Panc1 (cell line): Measurements from ENCODE around the gene CFAP251. TPM values are rescaled to one million over a fixed set of nuclear protein-coding genes. Genes with fewer than 3 reads are reported as not detected.

Experiments
- ATAC-seq: fragments of 200-7000 bp; cut with Tn5 transposase; 2 replicates; pipeline ENCODE4 v1.9.1; 2020; ENCODE audit warnings: mild to moderate bottlenecking, moderate library complexity
- BruUV-seq: library from RNA; stranded (reverse); fragments of 400-500 nt; replicated peaks from 2 replicates; lab custom pipeline; 2021; lab: Mats Ljungman, UMichigan
- CTCF ChIA-PET: fragments of 300-600 bp; sonication (Branson Sonifier 250); formaldehyde crosslinking; loops from one replicate; lab custom pipeline; 2022; ENCODE audit warnings: antibody characterized with exemption; lab: Charles Lee
- POLR2A ChIA-PET: fragments of 300-600 bp; sonication (Branson Sonifier 250); formaldehyde crosslinking; loops from one replicate; lab custom pipeline; 2022; ENCODE audit warnings: antibody characterized with exemption; lab: Charles Lee
- DNase-seq: peaks from one replicate; pipeline ENCODE4 v3.0.0-alpha.2; 2010; ENCODE audit warnings: low read depth, low spot score
- H3K27ac ChIP-seq: 2 replicates; pipeline ENCODE4 v1.5.1; 2011; ENCODE audit warnings: mild to moderate bottlenecking, low read length, inconsistent platforms
- H3K27me3 ChIP-seq: fragments of 200-500 bp; sonication (Bioruptor generic); 2 replicates; pipeline ENCODE4 v1.6.0; 2014; ENCODE audit warnings: low read length, inconsistent platforms; ENCODE audit not compliant: control insufficient read depth, insufficient read depth
- H3K36me3 ChIP-seq: fragments of 200-500 bp; sonication (Bioruptor generic); 2 replicates; pipeline ENCODE4 v1.5.1; 2014; ENCODE audit warnings: inconsistent platforms, mild to moderate bottlenecking, low read length, moderate library complexity; ENCODE audit not compliant: control insufficient read depth, insufficient read depth
- H3K4me1 ChIP-seq: 2 replicates; pipeline ENCODE4 v1.5.1; 2011; ENCODE audit warnings: inconsistent platforms, mild to moderate bottlenecking, low read length, moderate library complexity; ENCODE audit not compliant: control insufficient read depth, insufficient read depth
- H3K4me3 ChIP-seq, 2 experiments: 2 replicates each; pipeline ENCODE4 v1.5.1; 2011 to 2012; ENCODE audit warnings: low read depth in 2 of 2, low read length in 2 of 2, mild to moderate bottlenecking in 2 of 2, inconsistent platforms in 1 of 2, moderate library complexity in 1 of 2
- H3K9me3 ChIP-seq: fragments of 200-500 bp; sonication (Bioruptor generic); 2 replicates; pipeline ENCODE4 v1.5.1; 2014; ENCODE audit warnings: low read depth, mild to moderate bottlenecking, inconsistent platforms, low read length, moderate library complexity; ENCODE audit not compliant: control insufficient read depth, insufficient read depth
- CTCF ChIP-seq: fragments of 450-650 bp; IDR thresholded peaks from 2 replicates; pipeline ENCODE4 v1.5.1; 2017; ENCODE audit warnings: mild to moderate bottlenecking
- POLR2AphosphoS5 ChIP-seq: IDR thresholded peaks from 2 replicates; pipeline ENCODE4 v1.6.1; 2012; ENCODE audit warnings: mild to moderate bottlenecking, low read depth, low read length, moderate library complexity
- SIN3A ChIP-seq: IDR thresholded peaks from 2 replicates; pipeline ENCODE4 v1.6.1; 2012; ENCODE audit warnings: low read depth, mild to moderate bottlenecking, low read length, moderate library complexity, borderline replicate concordance; ENCODE audit not compliant: insufficient read depth
- TCF7L2 ChIP-seq: IDR thresholded peaks from 2 replicates; pipeline ENCODE4 v1.6.1; 2011; ENCODE audit warnings: mild to moderate bottlenecking, low read depth, low read length, inconsistent platforms
- in situ Hi-C: cut with HindIII; loops from 2 replicates; pipeline ENCODE4 v1.10.0; 2016; ENCODE audit warnings: low sequenced_read_pairs, low pct_unique_long_range_greater_than_20kb
- intact Hi-C: fragments of 100-400 bp; cut with micrococcal nuclease; formaldehyde crosslinking; loops from one replicate; pipeline ENCODE4 v1.10.0; 2022; ENCODE audit not compliant: unreplicated experiment
- total RNA-seq: library from RNA; stranded (reverse); gene quantifications from one replicate; pipeline ENCODE4 v1.2.1, GENCODE V29; 2021; ENCODE audit not compliant: unreplicated experiment
- TF ChIP-seq, protein P1 (sequence below), 2 experiments: IDR thresholded peaks; 2 replicates each; pipeline ENCODE4 v1.6.1; 2011 to 2012; ENCODE audit warnings: low read depth in 2 of 2, control low read depth in 1 of 2, low read length in 1 of 2, mild to moderate bottlenecking in 1 of 2, moderate library complexity in 1 of 2; ENCODE audit not compliant: insufficient read depth in 1 of 2

Gene CFAP251
- total RNA-seq, 1 experiment from 2014 or later = 4.2 TPM

GRCh38 chr12:122023339-122024131 is 105.1 kb downstream of the CFAP251 start:
- intact Hi-C loops (no loop called here), in situ Hi-C loops (no loop called here)
- peaks cover 24% of the 10 kb centered on the region for H3K4me1 ChIP-seq
- peak overlapping the region; percentile 90 for H3K27ac ChIP-seq
- CTCF ChIA-PET = no interaction called here
- peak overlapping the region; percentile 69 to 76 for H3K4me3 ChIP-seq
- TF ChIP-seq SIN3A (peak; percentile 94; the same call in 1 of the 2 replicates), CTCF (no peak), TCF7L2 (peak; percentile 38; the same call in 1 of the 2 replicates), POLR2AphosphoS5 (peak; percentile 22; the same call in 1 of the 2 replicates)
- TF ChIP-seq, protein P1, sequence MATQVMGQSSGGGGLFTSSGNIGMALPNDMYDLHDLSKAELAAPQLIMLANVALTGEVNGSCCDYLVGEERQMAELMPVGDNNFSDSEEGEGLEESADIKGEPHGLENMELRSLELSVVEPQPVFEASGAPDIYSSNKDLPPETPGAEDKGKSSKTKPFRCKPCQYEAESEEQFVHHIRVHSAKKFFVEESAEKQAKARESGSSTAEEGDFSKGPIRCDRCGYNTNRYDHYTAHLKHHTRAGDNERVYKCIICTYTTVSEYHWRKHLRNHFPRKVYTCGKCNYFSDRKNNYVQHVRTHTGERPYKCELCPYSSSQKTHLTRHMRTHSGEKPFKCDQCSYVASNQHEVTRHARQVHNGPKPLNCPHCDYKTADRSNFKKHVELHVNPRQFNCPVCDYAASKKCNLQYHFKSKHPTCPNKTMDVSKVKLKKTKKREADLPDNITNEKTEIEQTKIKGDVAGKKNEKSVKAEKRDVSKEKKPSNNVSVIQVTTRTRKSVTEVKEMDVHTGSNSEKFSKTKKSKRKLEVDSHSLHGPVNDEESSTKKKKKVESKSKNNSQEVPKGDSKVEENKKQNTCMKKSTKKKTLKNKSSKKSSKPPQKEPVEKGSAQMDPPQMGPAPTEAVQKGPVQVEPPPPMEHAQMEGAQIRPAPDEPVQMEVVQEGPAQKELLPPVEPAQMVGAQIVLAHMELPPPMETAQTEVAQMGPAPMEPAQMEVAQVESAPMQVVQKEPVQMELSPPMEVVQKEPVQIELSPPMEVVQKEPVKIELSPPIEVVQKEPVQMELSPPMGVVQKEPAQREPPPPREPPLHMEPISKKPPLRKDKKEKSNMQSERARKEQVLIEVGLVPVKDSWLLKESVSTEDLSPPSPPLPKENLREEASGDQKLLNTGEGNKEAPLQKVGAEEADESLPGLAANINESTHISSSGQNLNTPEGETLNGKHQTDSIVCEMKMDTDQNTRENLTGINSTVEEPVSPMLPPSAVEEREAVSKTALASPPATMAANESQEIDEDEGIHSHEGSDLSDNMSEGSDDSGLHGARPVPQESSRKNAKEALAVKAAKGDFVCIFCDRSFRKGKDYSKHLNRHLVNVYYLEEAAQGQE (IDR thresholded peaks at IDR 0.05; ENCODE audit: insufficient read depth in 1 of 2, low read depth in 2 of 2, low read length in 1 of 2) = peak in 1 of 2 experiments; percentile 46; a peak in 1 of 4 replicates
- POLR2A ChIA-PET = no interaction called here
- H3K9me3 ChIP-seq = no peaks in the 10 kb centered on the region
- no peaks in the 10 kb centered on the region; the same call in 1 of the 2 replicates for H3K36me3 ChIP-seq
- DNase-seq = no peak
- no peaks in the 10 kb centered on the region for H3K27me3 ChIP-seq
- TSS peak; percentile 62 for BruUV-seq
- peak; percentile 76 for ATAC-seq

DNA sequence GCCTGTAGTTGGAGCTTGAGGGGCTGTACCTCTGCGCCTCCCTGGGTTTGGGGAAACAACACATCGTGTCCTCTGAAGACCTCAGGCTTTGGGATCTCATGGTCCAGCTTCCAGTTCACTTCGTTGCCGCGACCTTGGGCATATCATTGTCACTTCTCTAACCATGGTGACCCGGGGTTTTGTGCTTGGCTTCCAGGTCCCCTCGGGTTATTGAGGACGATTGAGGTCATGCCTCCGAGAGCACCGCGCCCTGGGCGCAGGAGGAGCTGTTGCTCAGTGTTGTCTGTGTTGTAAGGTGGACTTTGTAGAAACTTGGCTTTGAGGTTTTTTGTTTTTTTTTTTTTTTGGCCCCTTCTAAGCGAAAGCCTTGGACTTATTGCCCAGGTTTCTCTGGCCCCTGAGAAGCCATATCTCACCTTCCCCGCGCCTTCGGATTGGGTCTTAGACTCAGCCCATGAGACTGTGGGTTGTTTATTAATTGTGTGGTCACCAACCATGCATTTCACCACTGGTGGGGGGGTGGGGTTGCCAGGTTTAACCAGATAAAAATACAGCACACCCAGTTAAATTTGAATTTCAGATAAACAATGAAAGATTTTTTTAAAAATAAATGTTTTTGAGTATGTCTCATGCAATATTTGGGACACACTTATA is 105.9 kb downstream of the CFAP251 start:
- peaks cover 32% of the 10 kb centered on the region for H3K4me1 ChIP-seq
- H3K4me3 ChIP-seq = peak overlapping the region; percentile 69 to 76
- no peaks in the 10 kb centered on the region for H3K27me3 ChIP-seq
- no peak; the same call in 1 of the 2 replicates for ATAC-seq
- in situ Hi-C loops = no loop called here
- ChIA-PET CTCF (no interaction called here), POLR2A (interaction anchor here (0.5 to 0.6 kb wide), 2 partner anchors 86 to 1804 kb away, joined by 3 read pairs; no protein-coding TSS in a partner anchor)
- H3K9me3 ChIP-seq = no peaks in the 10 kb centered on the region
- intact Hi-C loops = no loop called here
- peak overlapping the region; percentile 90 for H3K27ac ChIP-seq
- BruUV-seq = no TSS peak
- no peak for DNase-seq
- no peaks in the 10 kb centered on the region; the same call in 1 of the 2 replicates for H3K36me3 ChIP-seq
- TF ChIP-seq CTCF = no peak
- TF ChIP-seq, protein P1 (IDR thresholded peaks at IDR 0.05; ENCODE audit: insufficient read depth in 1 of 2, low read depth in 2 of 2, low read length in 1 of 2) = no peak; a peak in 1 of 4 replicates
- TF ChIP-seq TCF7L2 = no peak
- no peak for TF ChIP-seq SIN3A
- no peak for TF ChIP-seq POLR2AphosphoS5
